ENCODE measurements around the gene MAL. TPM values are rescaled to one million over a fixed set of nuclear protein-coding genes. Genes with fewer than 3 reads are reported as not detected.
A peak's percentile ranks its signal among the peaks of the same experiment; 100 is the strongest.

Gene MAL
- total RNA-seq, 2 donors from 2014 or later: 1.2 to 2.2 TPM

GRCh38 chr2:95015261-95015912, 10.1 kb upstream of the MAL start:
- DNase-seq (ENCODE audit: low spot score) (peak; percentile 8), ATAC-seq (no peak)
- H3K27ac Mint-ChIP-seq: no peak overlapping the region
- no peaks in the 10 kb centered on the region for H3K36me3 Mint-ChIP-seq
- H3K27me3 Mint-ChIP-seq: peaks cover 7 to 8% of the 10 kb centered on the region in 2 donors
- no peaks in the 10 kb centered on the region for H3K9me3 Mint-ChIP-seq
- no peak overlapping the region for H3K4me3 Mint-ChIP-seq
- H3K4me1 Mint-ChIP-seq (ENCODE audit: low read depth in 2 of 2): no peaks in the 10 kb centered on the region

GRCh38 chr2:95016616-95017015, 8.9 kb upstream of the MAL start:
- no peak for ATAC-seq
- no peak overlapping the region for H3K27ac Mint-ChIP-seq
- H3K27me3 Mint-ChIP-seq: peaks cover 8 to 10% of the 10 kb centered on the region in 2 donors

GRCh38 chr2:95017071-95017501, 8.4 kb upstream of the MAL start:
- peaks cover 8 to 10% of the 10 kb centered on the region in 2 donors for H3K27me3 Mint-ChIP-seq

More at GRCh38 chr2:95016616-95017015, 8.9 kb upstream of the MAL start:
- no peak overlapping the region for H3K4me3 Mint-ChIP-seq
- no peaks in the 10 kb centered on the region for H3K36me3 Mint-ChIP-seq
- no peaks in the 10 kb centered on the region for H3K9me3 Mint-ChIP-seq
- DNase-seq (ENCODE audit: low spot score): peak; percentile 23
- no peaks in the 10 kb centered on the region for H3K4me1 Mint-ChIP-seq (ENCODE audit: low read depth in 2 of 2)

GRCh38 chr2:95017836-95018235, 7.7 kb upstream of the MAL start:
- H3K9me3 Mint-ChIP-seq: no peaks in the 10 kb centered on the region
- no peaks in the 10 kb centered on the region for H3K4me1 Mint-ChIP-seq (ENCODE audit: low read depth in 2 of 2)
- H3K27me3 Mint-ChIP-seq: peaks cover 11 to 12% of the 10 kb centered on the region in 2 donors
- H3K36me3 Mint-ChIP-seq: no peaks in the 10 kb centered on the region
- DNase-seq (ENCODE audit: low spot score) (no peak), ATAC-seq (no peak)
- H3K4me3 Mint-ChIP-seq: no peak overlapping the region
- no peak overlapping the region for H3K27ac Mint-ChIP-seq

More at GRCh38 chr2:95017071-95017501, 8.4 kb upstream of the MAL start:
- no peak overlapping the region for H3K4me3 Mint-ChIP-seq
- H3K36me3 Mint-ChIP-seq: no peaks in the 10 kb centered on the region
- ATAC-seq: no peak
- no peak overlapping the region for H3K27ac Mint-ChIP-seq
- no peaks in the 10 kb centered on the region for H3K9me3 Mint-ChIP-seq
- no peaks in the 10 kb centered on the region for H3K4me1 Mint-ChIP-seq (ENCODE audit: low read depth in 2 of 2)
- no peak for DNase-seq (ENCODE audit: low spot score)

GRCh38 chr2:95018301-95018700, 7.2 kb upstream of the MAL start:
- Mint-ChIP-seq H3K9me3 (no peaks in the 10 kb centered on the region), H3K27ac (no peak overlapping the region), H3K4me1 (ENCODE audit: low read depth in 2 of 2) (no peaks in the 10 kb centered on the region), H3K4me3 (no peak overlapping the region), H3K36me3 (no peaks in the 10 kb centered on the region), H3K27me3 (peaks cover 15 to 17% of the 10 kb centered on the region in 2 donors)
- no peak for DNase-seq (ENCODE audit: low spot score)
- no peak for ATAC-seq

GRCh38 chr2:95018861-95019550, 6.5 kb upstream of the MAL start:
- H3K4me1 Mint-ChIP-seq (ENCODE audit: low read depth in 2 of 2): no peaks in the 10 kb centered on the region

GRCh38 chr2:95019572-95019971, 5.9 kb upstream of the MAL start:
- DNase-seq (ENCODE audit: low spot score): peak; percentile 34
- no peak overlapping the region for H3K27ac Mint-ChIP-seq
- H3K36me3 Mint-ChIP-seq: no peaks in the 10 kb centered on the region
- peaks cover 24 to 26% of the 10 kb centered on the region in 2 donors for H3K27me3 Mint-ChIP-seq
- no peak overlapping the region for H3K4me3 Mint-ChIP-seq
- ATAC-seq: no peak
- no peaks in the 10 kb centered on the region for H3K9me3 Mint-ChIP-seq
- no peaks in the 10 kb centered on the region for H3K4me1 Mint-ChIP-seq (ENCODE audit: low read depth in 2 of 2)

More at GRCh38 chr2:95018861-95019550, 6.5 kb upstream of the MAL start:
- Mint-ChIP-seq H3K4me3 (no peak overlapping the region), H3K36me3 (no peaks in the 10 kb centered on the region), H3K27me3 (peaks cover 20 to 22% of the 10 kb centered on the region in 2 donors), H3K27ac (no peak overlapping the region), H3K9me3 (no peaks in the 10 kb centered on the region)
- DNase-seq (ENCODE audit: low spot score) (no peak), ATAC-seq (no peak)

- Mint-ChIP-seq H3K36me3 (no peaks in the 10 kb centered on the region), H3K4me1 (ENCODE audit: low read depth in 2 of 2) (no peaks in the 10 kb centered on the region), H3K9me3 (no peaks in the 10 kb centered on the region), H3K27me3 (peaks cover 24 to 28% of the 10 kb centered on the region in 2 donors), H3K27ac (no peak overlapping the region), H3K4me3 (no peak overlapping the region)
- ATAC-seq (no peak), DNase-seq (ENCODE audit: low spot score) (peak; percentile 44)
Observed at GRCh38 chr2:95020275-95021022, 5.1 kb upstream of the MAL start.

GRCh38 chr2:95021023-95021416, 4.5 kb upstream of the MAL start:
- no peak overlapping the region for H3K27ac Mint-ChIP-seq

GRCh38 chr2:95021847-95022246, 3.7 kb upstream of the MAL start:
- no peak for ATAC-seq
- Mint-ChIP-seq H3K4me1 (ENCODE audit: low read depth in 2 of 2) (peaks cover 0 to 2% of the 10 kb centered on the region in 2 donors), H3K9me3 (no peaks in the 10 kb centered on the region), H3K36me3 (no peaks in the 10 kb centered on the region), H3K27ac (no peak overlapping the region), H3K4me3 (no peak overlapping the region), H3K27me3 (peaks cover 34 to 40% of the 10 kb centered on the region in 2 donors)
- peak; percentile 35 for DNase-seq (ENCODE audit: low spot score)

More at GRCh38 chr2:95021023-95021416, 4.5 kb upstream of the MAL start:
- Mint-ChIP-seq H3K4me1 (ENCODE audit: low read depth in 2 of 2) (peaks cover 0 to 2% of the 10 kb centered on the region in 2 donors), H3K9me3 (no peaks in the 10 kb centered on the region), H3K27me3 (peaks cover 28 to 32% of the 10 kb centered on the region in 2 donors), H3K36me3 (no peaks in the 10 kb centered on the region), H3K4me3 (no peak overlapping the region)
- DNase-seq (ENCODE audit: low spot score) (no peak), ATAC-seq (no peak)

- Mint-ChIP-seq H3K27ac (no peak overlapping the region), H3K4me3 (no peak overlapping the region)
- peak; percentile 58 for DNase-seq (ENCODE audit: low spot score)
Observed at GRCh38 chr2:95022309-95023221, 2.9 kb upstream of the MAL start.

GRCh38 chr2:95023222-95023597, 2.3 kb upstream of the MAL start:
- H3K4me3 Mint-ChIP-seq: no peak overlapping the region
- H3K27me3 Mint-ChIP-seq: peaks cover 38 to 41% of the 10 kb centered on the region in 2 donors
- ATAC-seq (no peak), DNase-seq (ENCODE audit: low spot score) (peak; percentile 10)
- H3K27ac Mint-ChIP-seq: no peak overlapping the region
- peaks cover 0 to 2% of the 10 kb centered on the region in 2 donors for H3K4me1 Mint-ChIP-seq (ENCODE audit: low read depth in 2 of 2)
- no peaks in the 10 kb centered on the region for H3K36me3 Mint-ChIP-seq
- H3K9me3 Mint-ChIP-seq: no peaks in the 10 kb centered on the region

More at GRCh38 chr2:95022309-95023221, 2.9 kb upstream of the MAL start:
- Mint-ChIP-seq H3K36me3 (no peaks in the 10 kb centered on the region), H3K9me3 (no peaks in the 10 kb centered on the region), H3K4me1 (ENCODE audit: low read depth in 2 of 2) (peaks cover 0 to 2% of the 10 kb centered on the region in 2 donors), H3K27me3 (peaks cover 37 to 42% of the 10 kb centered on the region in 2 donors)
- ATAC-seq: peak; percentile 61 to 69

GRCh38 chr2:95024371-95024770, 1.1 kb upstream of the MAL start:
- H3K27me3 Mint-ChIP-seq: peaks cover 38 to 41% of the 10 kb centered on the region in 2 donors
- H3K9me3 Mint-ChIP-seq: no peaks in the 10 kb centered on the region
- H3K36me3 Mint-ChIP-seq: no peaks in the 10 kb centered on the region
- no peak overlapping the region for H3K4me3 Mint-ChIP-seq
- ATAC-seq (no peak), DNase-seq (ENCODE audit: low spot score) (peak; percentile 12)
- H3K4me1 Mint-ChIP-seq (ENCODE audit: low read depth in 2 of 2): peaks cover 0 to 2% of the 10 kb centered on the region in 2 donors
- H3K27ac Mint-ChIP-seq: no peak overlapping the region
